Stimulated activated CD4-positive, alpha-beta T cell treated with anti-CD3 and anti-CD28 coated beads, Interleukin-2, amount 100 ng/mL, for 4 hours (primary cell): ENCODE data around the gene MOV10L1.

Experiments used
- DNase-seq: peaks from one replicate; pipeline ENCODE4 v3.0.0-alpha.2; 2020; ENCODE audit warnings: low read depth

MOV10L1 gene

GRCh38 chr22:50089682-50090411, at the start of gene MOV10L1:
MOV10L1 (plus strand) TSS chr22:50090006; CDS start chr22:50090089, 83 bp downstream.
- no peak for DNase-seq

- DNase-seq: no peak
Observed at GRCh38 chr22:50040717-50041116, 49.1 kb upstream of the MOV10L1 start.

- DNase-seq: no peak
Observed at GRCh38 chr22:50041361-50042065, 48.3 kb upstream of the MOV10L1 start.

GRCh38 chr22:50044485-50045118, 45.2 kb upstream of the MOV10L1 start:
- no peak for DNase-seq

- DNase-seq: no peak
Observed at GRCh38 chr22:50045211-50046018, 44.4 kb upstream of the MOV10L1 start.

- DNase-seq: no peak
Observed at GRCh38 chr22:50046019-50046415, 43.8 kb upstream of the MOV10L1 start.

GRCh38 chr22:50046481-50047245, 43.1 kb upstream of the MOV10L1 start:
- DNase-seq: no peak

GRCh38 chr22:50047346-50047745, 42.5 kb upstream of the MOV10L1 start:
- DNase-seq: no peak

GRCh38 chr22:50048061-50048765, 41.6 kb upstream of the MOV10L1 start:
- DNase-seq: no peak

- DNase-seq: no peak
Observed at GRCh38 chr22:50048836-50049235, 41.0 kb upstream of the MOV10L1 start.

- DNase-seq: no peak
Observed at GRCh38 chr22:50049299-50050195, 40.3 kb upstream of the MOV10L1 start.

GRCh38 chr22:50051930-50052329, 37.9 kb upstream of the MOV10L1 start:
- DNase-seq: no peak

GRCh38 chr22:50053861-50054260, 35.9 kb upstream of the MOV10L1 start:
- DNase-seq: no peak

GRCh38 chr22:50056214-50056972, 33.4 kb upstream of the MOV10L1 start:
- DNase-seq: no peak

- DNase-seq: no peak
Observed at GRCh38 chr22:50057278-50058060, 32.3 kb upstream of the MOV10L1 start.

GRCh38 chr22:50058061-50058905, 31.5 kb upstream of the MOV10L1 start, which contains the start of gene TTLL8:
TTLL8 (minus strand) TSS chr22:50058298.
- DNase-seq: no peak
